ENCODE measurements around the gene LTK. TPM values are rescaled to one million over a fixed set of nuclear protein-coding genes. Genes with fewer than 3 reads are reported as not detected.
A peak's percentile ranks its signal among the peaks of the same experiment; 100 is the strongest.
"Not testable (repeated sequence)": the region's sequence is repeated elsewhere in the genome, so short reads cannot be mapped to it uniquely, and the experiment has no call there.

LTK gene
- total RNA-seq, 1 experiment from 2014 or later: not detected

DNA sequence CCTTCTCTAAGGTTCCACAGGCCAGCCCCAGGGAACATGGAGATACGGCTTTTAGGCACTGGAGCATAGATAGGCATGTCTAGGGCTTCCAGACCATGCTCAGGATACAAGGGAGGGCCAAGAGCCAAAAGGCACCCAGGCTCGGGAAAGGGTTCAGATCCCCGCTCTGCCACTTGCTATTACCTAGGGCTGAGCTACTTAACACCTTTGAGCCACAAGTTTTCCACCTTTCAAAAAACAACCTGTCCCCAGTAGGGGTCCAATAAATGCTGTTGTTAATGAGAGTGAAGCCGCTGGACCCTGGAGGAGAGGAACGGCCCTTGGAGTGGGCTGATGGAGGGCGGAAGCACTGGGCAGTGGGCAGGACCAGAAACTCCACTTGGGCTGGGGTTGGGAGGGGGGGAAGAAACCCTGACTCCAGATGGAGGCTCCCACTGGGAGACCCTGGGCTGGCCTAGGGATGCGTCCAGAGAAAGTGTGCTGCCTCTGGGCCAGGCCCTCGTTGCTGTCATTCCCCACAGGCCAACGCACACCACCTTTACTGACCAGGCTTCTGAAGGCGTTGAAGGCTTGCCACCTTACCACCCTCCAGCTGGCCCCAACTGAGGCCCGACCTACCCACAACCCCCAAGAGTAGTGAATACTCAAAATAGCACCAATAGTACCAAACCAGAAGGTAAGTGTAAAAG lies 28.5 kb downstream of the LTK start:
- in situ Hi-C loops (cut with HindIII; ENCODE audit: low sequenced_read_pairs): no loop called here
- DNase-seq (ENCODE audit: low spot score): no peak

DNA sequence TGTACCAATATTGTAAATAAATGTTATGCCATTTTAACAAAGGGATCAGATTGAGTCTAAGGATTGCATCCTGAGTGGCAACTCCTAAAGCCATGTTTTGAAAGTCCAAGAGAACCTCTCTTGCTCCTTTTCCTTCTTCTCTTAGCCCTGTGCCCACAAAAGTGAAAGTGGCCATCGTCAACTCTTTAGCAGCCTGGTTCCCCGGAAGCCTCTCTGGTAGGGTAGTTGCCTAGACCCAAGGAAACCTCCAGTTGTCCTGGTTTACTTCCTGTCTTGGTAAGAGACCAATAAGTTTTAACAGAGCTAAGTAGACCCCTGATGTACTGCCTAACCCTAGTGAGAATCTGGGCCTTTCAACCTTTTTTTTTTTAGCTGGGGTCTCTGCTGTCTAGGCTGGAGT lies 30.1 kb downstream of the LTK start:
- no peak for DNase-seq (ENCODE audit: low spot score)
- in situ Hi-C loops (cut with HindIII; ENCODE audit: low sequenced_read_pairs): no loop called here

DNA sequence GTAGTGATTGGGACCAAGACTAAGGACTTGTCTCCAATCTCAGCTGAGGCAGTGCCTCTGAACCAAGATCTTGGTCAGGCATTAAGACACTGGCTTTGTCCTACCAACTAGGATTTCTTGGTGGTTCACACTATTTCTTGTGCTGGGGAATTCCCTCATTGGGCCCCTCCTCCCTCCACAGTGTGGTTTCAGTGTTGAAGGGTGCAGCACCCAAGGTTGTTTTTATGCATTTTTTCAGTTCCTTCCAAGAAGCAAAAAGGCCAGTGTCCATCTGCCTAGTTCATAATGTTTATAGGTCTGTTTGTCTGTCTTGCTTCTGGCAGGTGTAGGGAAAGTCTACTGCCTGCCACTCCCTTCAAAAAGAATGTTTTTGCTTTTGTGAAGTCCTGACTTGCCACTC lies 30.5 kb downstream of the LTK start:
- no peak for DNase-seq (ENCODE audit: low spot score)
- in situ Hi-C loops (cut with HindIII; ENCODE audit: low sequenced_read_pairs): no loop called here

DNA sequence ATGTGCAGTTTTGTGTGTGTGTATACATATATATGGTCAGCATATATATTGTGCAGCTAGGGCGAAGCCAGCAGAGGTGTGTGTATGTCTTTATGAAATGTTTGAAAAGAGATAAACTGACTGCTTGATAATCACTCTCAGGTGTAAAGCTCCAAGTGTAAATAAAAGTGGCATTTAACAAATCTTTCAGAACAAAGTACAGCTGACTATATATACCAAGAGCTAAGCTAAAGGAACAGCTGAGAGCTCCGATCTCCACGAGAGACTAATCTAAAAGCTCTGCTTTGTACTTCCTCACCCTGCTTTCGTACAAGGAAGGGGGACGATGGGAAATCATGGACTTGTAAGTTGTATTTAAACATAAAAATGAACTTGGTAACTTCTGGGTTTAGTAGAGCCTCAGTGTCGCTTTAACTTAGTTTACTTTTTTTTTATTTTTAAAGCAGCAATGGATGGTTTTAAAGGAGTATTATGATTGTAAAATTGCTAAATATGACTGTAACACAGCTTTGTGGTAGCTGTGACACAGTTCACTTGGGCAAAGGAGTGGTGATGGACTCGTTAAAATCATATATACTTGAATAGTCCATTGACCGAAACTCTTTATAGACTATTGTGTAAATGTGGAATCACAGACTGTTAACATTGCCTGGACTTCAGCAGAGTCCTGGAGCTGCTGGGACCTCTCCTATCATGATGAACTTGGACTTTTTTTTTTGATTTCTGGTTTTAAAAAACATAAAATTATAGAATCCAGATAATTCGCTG lies 31.3 kb downstream of the LTK start:
- no peak for DNase-seq (ENCODE audit: low spot score)
- in situ Hi-C loops (cut with HindIII; ENCODE audit: low sequenced_read_pairs): no loop called here

DNA sequence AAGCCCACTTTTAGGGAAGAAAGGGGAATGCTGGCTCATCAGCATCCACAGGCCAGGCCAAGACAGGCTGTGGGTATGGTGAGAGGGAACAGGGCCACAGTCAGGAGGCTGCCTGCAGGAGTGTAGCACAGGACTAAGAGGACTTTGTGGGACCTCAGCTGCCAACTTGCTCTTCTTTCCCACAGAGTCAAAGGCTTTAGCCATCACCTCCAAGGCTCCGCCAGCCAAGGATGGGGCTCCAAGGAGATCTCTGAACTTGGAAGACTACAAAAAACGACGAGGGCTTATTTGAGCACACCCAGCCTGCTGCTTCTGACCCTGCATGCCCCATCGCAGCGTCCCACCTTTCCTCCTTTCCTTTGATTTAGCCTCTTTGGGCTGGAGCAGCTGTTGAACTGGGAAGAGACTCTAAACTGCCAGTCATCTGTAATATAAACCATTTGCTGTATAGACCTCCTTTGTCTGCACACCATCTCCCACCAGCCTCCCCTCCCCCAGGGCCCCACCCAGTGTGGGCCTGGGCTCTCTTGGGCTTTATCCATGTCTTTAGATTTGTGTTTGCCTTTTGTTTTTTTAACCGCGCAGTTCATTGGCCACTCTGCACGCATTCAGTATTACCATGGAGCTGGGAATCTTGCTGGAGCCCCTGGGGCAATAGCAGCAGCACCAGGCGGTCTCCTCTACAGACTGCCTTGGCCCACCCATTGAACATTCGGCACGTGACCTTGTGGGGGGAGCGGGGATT lies 33.1 kb downstream of the LTK start:
- DNase-seq (ENCODE audit: low spot score): no peak
- in situ Hi-C loops (cut with HindIII; ENCODE audit: low sequenced_read_pairs): no loop called here

DNA sequence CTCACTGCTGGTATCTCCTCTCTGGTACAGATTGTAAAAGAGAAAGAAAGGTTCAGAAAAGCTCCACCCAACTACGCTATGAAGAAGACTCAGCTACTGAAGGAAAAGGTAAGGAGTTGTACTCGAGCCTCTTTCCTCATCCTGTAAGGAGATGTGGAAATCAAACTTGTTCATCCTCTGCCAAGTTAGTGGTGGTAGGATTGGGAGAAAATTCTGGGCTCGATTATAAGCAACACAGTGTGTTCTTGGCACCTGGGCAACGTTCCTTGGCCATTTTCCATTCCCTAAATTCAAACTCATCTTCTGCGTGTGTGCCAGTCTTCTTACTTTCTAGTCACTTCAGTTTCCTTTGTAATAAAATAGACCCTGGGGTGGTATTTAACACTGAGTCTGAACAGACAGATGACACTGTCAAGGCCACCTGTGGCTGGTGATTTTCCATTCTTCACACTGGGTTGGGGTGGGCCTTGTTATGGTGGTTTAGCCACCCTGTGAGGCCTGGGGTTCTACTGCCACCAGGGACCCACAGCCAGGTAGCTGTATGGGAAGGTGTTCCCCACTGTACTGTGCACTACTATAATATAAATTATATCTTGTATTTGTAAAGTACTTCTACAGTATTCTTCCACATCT lies 37.1 kb downstream of the LTK start:
- in situ Hi-C loops (cut with HindIII; ENCODE audit: low sequenced_read_pairs): no loop called here
- DNase-seq (ENCODE audit: low spot score): no peak

DNA sequence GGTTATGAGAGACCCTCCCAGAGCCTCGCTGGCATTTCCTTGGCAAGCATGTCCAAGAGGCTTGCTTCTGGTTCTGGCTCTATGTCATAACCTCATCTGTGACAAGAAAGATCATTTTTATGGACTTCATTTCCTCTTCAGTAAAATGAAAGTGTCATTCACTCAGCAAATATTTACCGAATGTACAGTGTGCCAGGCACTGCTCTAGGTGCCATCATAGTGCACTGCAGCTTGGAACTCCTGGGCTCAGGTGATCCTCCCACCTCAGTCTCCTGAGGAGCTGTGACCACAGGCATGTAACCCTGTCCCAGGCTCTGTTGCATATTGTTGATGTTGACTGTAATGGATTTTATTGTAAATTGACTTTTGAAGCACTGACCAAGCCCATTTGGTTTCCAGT lies 38.7 kb downstream of the LTK start:
- in situ Hi-C loops (cut with HindIII; ENCODE audit: low sequenced_read_pairs): no loop called here
- no peak for DNase-seq (ENCODE audit: low spot score)

DNA sequence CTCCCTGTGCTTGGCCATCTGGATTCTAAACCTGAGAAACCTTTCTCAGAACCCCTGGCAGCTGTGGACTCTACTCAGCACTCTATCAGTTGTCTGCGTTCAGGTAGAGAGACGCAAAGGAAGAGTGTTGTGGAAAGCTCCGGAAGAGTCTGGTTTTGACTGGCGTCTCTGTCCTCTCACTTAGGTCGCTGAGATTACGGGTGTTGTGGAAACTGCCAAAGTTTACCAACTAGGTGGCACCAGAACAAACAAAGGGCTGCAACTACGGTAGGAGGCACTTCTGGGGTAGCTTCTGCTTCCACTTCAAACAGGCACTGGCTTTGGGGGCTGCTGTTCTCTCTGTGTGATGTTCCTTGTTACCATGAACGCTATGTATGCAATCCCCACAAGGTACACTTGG lies 39.2 kb downstream of the LTK start:
- DNase-seq (ENCODE audit: low spot score): no peak
- in situ Hi-C loops (cut with HindIII; ENCODE audit: low sequenced_read_pairs): no loop called here

DNA sequence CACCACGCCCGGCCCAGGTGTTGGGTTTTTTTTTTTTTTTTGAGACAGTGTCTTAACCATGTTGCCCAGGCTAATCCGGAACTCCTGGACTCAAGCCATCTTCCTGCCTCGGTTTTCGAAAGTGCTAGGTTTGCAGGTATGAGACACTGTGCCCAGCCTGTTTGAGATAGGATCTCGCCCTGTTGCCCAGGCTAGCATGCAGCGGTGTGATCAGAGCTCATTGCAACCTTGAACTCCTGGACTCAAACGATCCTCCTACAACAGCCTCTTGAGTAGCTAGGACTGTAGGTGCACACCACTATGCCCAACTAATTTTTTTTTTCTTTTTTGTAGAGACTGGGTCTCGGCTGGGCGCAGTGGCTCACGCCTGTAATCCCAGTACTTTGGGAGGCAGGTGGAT lies 40.2 kb downstream of the LTK start:
- in situ Hi-C loops (cut with HindIII; ENCODE audit: low sequenced_read_pairs): no loop called here
- DNase-seq (ENCODE audit: low spot score): no peak

DNA sequence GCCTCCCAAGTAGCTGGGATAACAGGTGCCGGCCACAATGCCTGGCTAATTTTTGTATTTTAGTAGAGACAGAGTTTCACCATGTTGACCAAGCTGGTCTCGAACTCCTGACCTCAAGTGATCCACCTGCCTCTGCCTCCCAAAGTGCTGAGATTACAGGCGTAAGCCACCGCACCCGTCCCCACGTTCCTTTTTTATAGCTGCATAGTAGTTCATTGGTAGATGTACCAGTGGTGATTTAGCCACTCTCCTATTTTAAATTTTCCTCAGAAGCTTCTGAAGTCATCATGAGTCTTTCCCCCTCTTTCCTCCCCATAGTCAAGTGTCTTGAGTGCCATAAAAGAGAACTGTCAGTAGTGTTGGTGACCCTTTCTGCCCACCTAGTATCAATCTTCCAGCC lies 44.0 kb downstream of the LTK start:
- DNase-seq (ENCODE audit: low spot score); in situ Hi-C loops (cut with HindIII; ENCODE audit: low sequenced_read_pairs): not testable (repeated sequence)

DNA sequence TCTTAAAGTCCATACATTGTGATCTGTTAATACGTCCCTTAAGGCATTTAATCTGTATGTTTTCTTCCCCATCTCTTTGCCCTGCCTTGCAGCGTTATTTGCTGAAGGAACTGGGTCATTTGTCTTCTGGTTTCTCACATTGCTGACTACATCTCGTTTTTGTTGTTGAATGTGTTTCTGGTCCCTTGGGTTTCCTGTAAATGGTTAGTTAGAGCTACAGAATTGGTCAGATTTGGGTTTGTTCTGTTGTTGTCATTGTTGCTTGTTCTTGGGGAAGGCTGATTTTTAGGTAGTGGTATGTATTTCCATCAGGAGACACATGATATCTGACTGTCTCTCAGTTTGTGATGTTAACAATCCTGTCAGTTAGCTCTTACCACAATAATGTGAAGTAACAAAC lies 46.9 kb downstream of the LTK start:
- in situ Hi-C loops (cut with HindIII; ENCODE audit: low sequenced_read_pairs): no loop called here
- DNase-seq (ENCODE audit: low spot score): no peak

DNA sequence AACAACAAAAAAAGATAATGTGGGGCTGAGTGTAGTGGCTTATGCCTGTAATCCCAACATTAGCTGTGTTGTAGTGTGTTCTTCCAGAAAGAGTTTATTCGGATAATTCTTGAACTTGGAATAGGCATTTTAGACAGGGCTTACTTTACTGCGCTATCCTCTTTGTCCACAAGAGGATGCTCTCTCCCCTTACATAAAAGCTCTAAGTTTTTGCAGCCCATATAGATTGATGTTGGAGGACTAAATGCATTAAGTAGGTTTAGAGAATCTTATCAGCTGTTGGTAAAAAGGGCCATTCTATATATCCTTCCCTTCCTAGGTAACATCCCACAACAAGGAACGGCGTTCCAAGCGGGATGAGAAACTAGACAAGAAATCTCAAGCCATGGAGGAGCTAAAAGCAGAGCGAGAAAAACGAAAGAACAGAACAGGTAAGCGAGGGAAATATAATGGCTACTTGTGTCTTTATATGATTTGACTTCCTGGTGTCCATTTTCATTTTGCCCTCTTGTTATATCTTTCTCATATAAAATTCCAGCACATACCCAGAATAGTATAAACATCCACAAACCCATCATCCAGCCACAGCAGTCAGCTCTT lies 47.7 kb downstream of the LTK start:
- DNase-seq (ENCODE audit: low spot score): peak; percentile 54
- in situ Hi-C loops (cut with HindIII; ENCODE audit: low sequenced_read_pairs): no loop called here

DNA sequence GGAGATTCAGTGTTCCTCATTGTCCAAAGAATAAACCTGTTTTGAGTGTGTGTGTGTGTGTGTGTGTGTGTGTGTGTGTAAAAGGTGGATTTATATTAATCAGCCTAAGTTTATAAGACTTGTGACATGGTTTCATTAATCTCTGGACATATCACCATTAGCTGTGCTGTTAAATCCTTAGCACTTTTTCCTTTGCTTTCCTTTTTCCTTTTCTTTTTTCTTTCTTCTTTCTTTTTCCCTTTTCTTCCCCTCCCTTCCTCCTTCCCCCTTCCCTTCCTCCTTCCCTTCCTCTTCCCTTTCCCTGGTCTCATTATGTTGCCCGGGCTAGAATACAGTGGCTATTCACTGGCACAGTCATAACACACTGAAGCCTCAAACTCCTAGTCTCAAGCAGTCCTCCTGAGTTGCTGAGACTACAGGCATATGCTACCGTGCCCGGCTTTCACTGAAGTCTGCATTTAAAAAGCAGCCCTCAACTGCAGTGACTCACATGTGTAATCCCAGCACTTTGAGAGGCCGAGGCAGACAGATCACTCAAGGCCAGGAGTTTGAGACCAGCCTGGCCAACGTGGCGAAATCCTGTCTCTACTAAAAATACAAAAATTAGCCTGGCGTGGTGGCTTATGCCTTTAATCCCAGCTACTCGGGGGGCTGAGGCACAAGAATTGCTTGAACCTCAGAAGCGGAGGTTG lies 48.6 kb downstream of the LTK start:
- no peak for DNase-seq (ENCODE audit: low spot score)
- in situ Hi-C loops (cut with HindIII; ENCODE audit: low sequenced_read_pairs): no loop called here

DNA sequence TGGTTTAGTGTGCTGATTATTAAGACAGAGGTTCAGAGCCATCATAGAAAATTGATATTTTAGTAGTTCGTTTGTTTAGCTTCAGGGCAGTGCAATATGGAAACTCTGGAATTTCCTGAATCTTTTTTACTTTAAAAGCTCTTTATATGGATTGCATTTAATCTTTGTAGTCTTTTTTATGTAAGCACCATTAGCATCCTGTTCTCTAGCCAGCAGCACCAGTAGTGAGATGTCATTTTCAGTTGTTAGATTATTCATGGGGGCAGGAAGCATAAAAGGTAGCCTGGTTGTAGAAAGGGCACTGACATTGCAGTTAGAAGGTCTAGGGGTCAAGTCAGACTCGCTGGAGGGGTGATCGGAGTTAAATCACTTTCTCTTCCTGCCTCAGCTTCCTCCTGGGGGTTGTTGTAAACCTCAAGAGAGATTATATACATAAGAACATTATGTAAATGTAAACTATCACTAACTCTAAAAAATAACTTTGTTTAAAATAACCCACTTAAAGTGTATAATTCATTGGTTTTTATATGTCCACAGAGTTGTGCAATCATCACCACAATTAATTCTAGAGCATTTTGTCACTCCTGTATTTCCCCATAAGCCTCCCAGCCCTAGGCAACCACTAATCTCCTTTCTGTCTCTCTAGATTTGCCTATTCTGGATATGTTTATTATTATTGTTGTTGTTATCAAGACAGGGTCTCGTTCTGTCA lies 51.4 kb downstream of the LTK start:
- DNase-seq (ENCODE audit: low spot score): no peak
- in situ Hi-C loops (cut with HindIII; ENCODE audit: low sequenced_read_pairs): no loop called here

Other genes starting within 250 kb of the LTK start
- gene OIP5, start 181.2 kb downstream of the LTK start, total RNA-seq (2014; rRNA removed; shearing (Covaris generic)): 43.0 and 45.4 TPM in 2 replicates
- gene NUSAP1, start 180.9 kb downstream of the LTK start, total RNA-seq (2014; rRNA removed; shearing (Covaris generic)): 147 and 237 TPM in 2 replicates
- 16.4 and 30.0 TPM in 2 replicates for gene NDUFAF1, start 111.3 kb downstream of the LTK start, total RNA-seq (2014; rRNA removed; shearing (Covaris generic))
- gene RTF1, start 96.7 kb downstream of the LTK start, total RNA-seq (2014; rRNA removed; shearing (Covaris generic)): 24.6 and 58.4 TPM in 2 replicates
- gene ITPKA, start 20.0 kb downstream of the LTK start, total RNA-seq (2014; rRNA removed; shearing (Covaris generic)): 12.4 and 20.0 TPM in 2 replicates
- 24.3 and 46.5 TPM in 2 replicates for gene RPAP1, start 30.4 kb upstream of the LTK start, total RNA-seq (2014; rRNA removed; shearing (Covaris generic))
- gene TYRO3, start 45.4 kb upstream of the LTK start, total RNA-seq (2014; rRNA removed; shearing (Covaris generic)): 25.9 and 26.2 TPM in 2 replicates
- 9.5 and 22.0 TPM in 2 replicates for gene MGA, start 146.6 kb upstream of the LTK start, total RNA-seq (2014; rRNA removed; shearing (Covaris generic))

Measured in G401 (cell line).